C4-2B (cell line): ENCODE measurements around the gene VDAC2.

ENCODE experiments used
- CTCF ChIP-seq: fragments of 450-650 bp; conservative IDR thresholded peaks from 2 replicates; pipeline ENCODE4 v1.5.1; 2017; ENCODE audit warnings: mild to moderate bottlenecking
- ZFX ChIP-seq: fragments of 450-650 bp; IDR thresholded peaks from 2 replicates; pipeline ENCODE4 v1.6.1; 2017

- TF ChIP-seq CTCF (no peak), ZFX (no peak)
Observed at GRCh38 chr10:75197906-75198305, 12.7 kb upstream of the VDAC2 start.
